K562 (cell line): ENCODE data around the gene CHN2.

Source experiments
- CTCF ChIP-seq, 3 experiments: IDR thresholded peaks in 2 of 3; conservative IDR thresholded peaks in 1 of 3; 2 replicates each; pipeline ENCODE4 v1.5.1; 2011 to 2012; ENCODE audit warnings: low read length in 3 of 3, mild to moderate bottlenecking in 3 of 3, control low read depth in 2 of 3, improper control_type of control experiment in 1 of 3, inconsistent platforms in 1 of 3, low read depth in 1 of 3, mixed read lengths in 1 of 3, moderate library complexity in 1 of 3; ENCODE audit not compliant: insufficient read depth in 2 of 3
- SETDB1 ChIP-seq: IDR thresholded peaks from one replicate; pipeline ENCODE4 v1.6.1; 2012; ENCODE audit warnings: low read length, control low read depth, inconsistent platforms

DNA sequence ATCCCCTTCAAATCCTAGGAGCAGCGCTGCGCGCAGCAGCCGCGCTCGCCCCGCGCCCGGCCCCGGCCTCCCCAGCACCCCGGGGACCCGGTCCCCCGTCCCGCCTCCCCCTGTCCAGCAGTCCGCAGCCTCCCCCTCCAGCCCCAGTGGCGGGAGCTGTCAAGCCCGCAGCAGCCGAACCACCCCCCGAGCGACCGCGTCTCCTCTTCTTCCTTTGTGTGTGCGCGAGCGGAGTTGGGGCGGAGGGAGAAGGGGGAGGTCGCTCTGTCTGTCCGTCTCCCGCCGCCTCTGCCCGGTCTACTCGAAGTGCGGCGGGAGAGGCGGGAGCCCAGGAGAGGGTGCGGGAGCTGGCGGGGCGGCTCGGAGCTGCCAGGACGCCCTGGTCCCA is 375 bp upstream of the CHN2 start:
- no peak for TF ChIP-seq SETDB1
- no peak for TF ChIP-seq CTCF (IDR thresholded peaks at IDR 0.05 in 2 of 3, conservative IDR thresholded peaks at IDR 0.05 in 1 of 3; ENCODE audit: insufficient read depth in 2 of 3, low read depth in 1 of 3, low read length in 3 of 3)
